NCI-H748 (cell line): ENCODE measurements around the gene CTDSP2.
"Not testable (repeated sequence)": the region's sequence is repeated elsewhere in the genome, so short reads cannot be mapped to it uniquely, and the experiment has no call there.

Experiments
- DNase-seq: peaks from one replicate; lab custom pipeline; 2025; ENCODE audit not compliant: unreplicated experiment; lab: John Stamatoyannopoulos, UW

The CTDSP2 gene

GRCh38 chr12:57846577-57847319 lies at the start of gene CTDSP2:
Gene CTDSP2, minus strand, starts transcription at chr12:57846729. Its CDS starts 294 bp downstream, at chr12:57846435.
- DNase-seq, result peak; percentile 98

- DNase-seq, result peak; percentile 36
Observed at GRCh38 chr12:57896115-57896433, 49.5 kb upstream of the CTDSP2 start.

- no peak for DNase-seq
Observed at GRCh38 chr12:57895389-57896114, 49.0 kb upstream of the CTDSP2 start.

GRCh38 chr12:57894399-57895292 lies 48.1 kb upstream of the CTDSP2 start:
- peak; percentile 6 for DNase-seq

- DNase-seq, result no peak
Observed at GRCh38 chr12:57893431-57894353, 47.2 kb upstream of the CTDSP2 start.

- DNase-seq, result no peak
Observed at GRCh38 chr12:57892232-57892972, 45.9 kb upstream of the CTDSP2 start.

- no peak for DNase-seq
Observed at GRCh38 chr12:57891542-57892228, 45.2 kb upstream of the CTDSP2 start.

GRCh38 chr12:57890191-57891115 lies 43.9 kb upstream of the CTDSP2 start:
- DNase-seq, result no peak

GRCh38 chr12:57889500-57889989 lies 43.0 kb upstream of the CTDSP2 start:
- DNase-seq, result peak; percentile 21

- peak; percentile 94 for DNase-seq
Observed at GRCh38 chr12:57888409-57889157, 42.1 kb upstream of the CTDSP2 start.

GRCh38 chr12:57887631-57888408 lies 41.3 kb upstream of the CTDSP2 start:
- peak; percentile 56 for DNase-seq

- not testable (repeated sequence) for DNase-seq
Observed at GRCh38 chr12:57886964-57887363, 40.4 kb upstream of the CTDSP2 start.

GRCh38 chr12:57886542-57886941 lies 40.0 kb upstream of the CTDSP2 start:
- no peak for DNase-seq

- DNase-seq, result no peak
Observed at GRCh38 chr12:57885207-57885606, 38.7 kb upstream of the CTDSP2 start.

GRCh38 chr12:57883700-57884099 lies 37.2 kb upstream of the CTDSP2 start:
- no peak for DNase-seq

GRCh38 chr12:57883057-57883456 lies 36.5 kb upstream of the CTDSP2 start:
- no peak for DNase-seq
